GM19452 (cell line): ENCODE results near the gene PGAM1.
"Not testable (repeated sequence)": the region's sequence is repeated elsewhere in the genome, so short reads cannot be mapped to it uniquely, and the experiment has no call there.

Experiments
- ATAC-seq: cut with Tn5 transposase; IDR thresholded peaks from one replicate; pipeline ENCODE4 v1.9.1; 2021; ENCODE audit not compliant: unreplicated experiment

Gene PGAM1

GRCh38 chr10:97454330-97455036 lies 28.5 kb downstream of the PGAM1 start:
- no peak for ATAC-seq

GRCh38 chr10:97456034-97456685 lies 30.2 kb downstream of the PGAM1 start:
- ATAC-seq: no peak

- ATAC-seq: no peak
Observed at GRCh38 chr10:97456686-97457065, 30.7 kb downstream of the PGAM1 start.

- no peak for ATAC-seq
Observed at GRCh38 chr10:97459111-97459510, 33.1 kb downstream of the PGAM1 start.

- ATAC-seq: no peak
Observed at GRCh38 chr10:97459933-97460332, 33.9 kb downstream of the PGAM1 start.

- ATAC-seq: no peak
Observed at GRCh38 chr10:97462309-97462708, 36.3 kb downstream of the PGAM1 start.

- ATAC-seq: no peak
Observed at GRCh38 chr10:97463363-97464132, 37.6 kb downstream of the PGAM1 start.

- no peak for ATAC-seq
Observed at GRCh38 chr10:97464226-97464625, 38.2 kb downstream of the PGAM1 start.

GRCh38 chr10:97465982-97466381 lies 40.0 kb downstream of the PGAM1 start:
- ATAC-seq: no peak

GRCh38 chr10:97466755-97467154 lies 40.8 kb downstream of the PGAM1 start:
- ATAC-seq: no peak

- no peak for ATAC-seq
Observed at GRCh38 chr10:97468162-97468561, 42.2 kb downstream of the PGAM1 start.

- not testable (repeated sequence) for ATAC-seq
Observed at GRCh38 chr10:97468781-97469180, 42.8 kb downstream of the PGAM1 start.

GRCh38 chr10:97474918-97475317 lies 48.9 kb downstream of the PGAM1 start:
- ATAC-seq: no peak

GRCh38 chr10:97475936-97476594 lies 50.1 kb downstream of the PGAM1 start:
- no peak for ATAC-seq

GRCh38 chr10:97479410-97479809 lies 53.4 kb downstream of the PGAM1 start:
- not testable (repeated sequence) for ATAC-seq

GRCh38 chr10:97479939-97480338 lies 53.9 kb downstream of the PGAM1 start:
- ATAC-seq: no peak

GRCh38 chr10:97481071-97481470 lies 55.1 kb downstream of the PGAM1 start:
- no peak for ATAC-seq

- ATAC-seq: no peak
Observed at GRCh38 chr10:97482381-97482780, 56.4 kb downstream of the PGAM1 start.
